Stomach (tissue), 9 donors: ENCODE measurements around the gene MVP. TPM values are rescaled to one million over a fixed set of nuclear protein-coding genes. Genes with fewer than 3 reads are reported as not detected.

Experiments used
- DNase-seq, 2 donors: peaks; one replicate each; pipeline versions ENCODE4 v3.0.0 to v3.0.0-alpha.2; 2013 to 2019
- H3K27ac ChIP-seq, 5 donors: fragments of 200-600 bp in 4 of 5; sonication (generic) in 4 of 5; one replicate each; pipeline ENCODE4 v1.5.1; 2013 to 2019; ENCODE audit warnings: mild to moderate bottlenecking in 1 of 5, moderate library complexity in 1 of 5
- H3K27me3 ChIP-seq, 3 donors: fragments of 200-600 bp; sonication (generic); one replicate each; pipeline ENCODE4 v1.5.1; 2017 to 2019; ENCODE audit warnings: mixed run types in 1 of 3
- H3K36me3 ChIP-seq, 4 donors: fragments of 200-600 bp; sonication (generic); 1 replicate in 3 of 4; 2 replicates in 1 of 4; pipeline ENCODE4 v1.5.1; 2016 to 2019
- H3K4me1 ChIP-seq, 4 donors: fragments of 200-600 bp; sonication (generic); one replicate each; pipeline ENCODE4 v1.5.1; 2016 to 2019
- H3K4me3 ChIP-seq, 4 donors: fragments of 200-600 bp; sonication (generic) in 3 of 4; one replicate each; pipeline ENCODE4 v1.5.1; 2016 to 2019; ENCODE audit warnings: mild to moderate bottlenecking in 1 of 4
- H3K9me3 ChIP-seq, 4 donors: fragments of 200-600 bp; sonication (generic); one replicate each; pipeline ENCODE4 v1.5.1; 2016 to 2019
- CTCF ChIP-seq, 7 experiments: fragments of 450-650 bp in 4 of 7; fragments of 200-600 bp in 3 of 7; sonication (generic) in 3 of 7; IDR thresholded peaks; one replicate each; pipeline ENCODE4 v1.5.1; 2016 to 2019; ENCODE audit warnings: antibody characterized with exemption in 7 of 7, control low read depth in 2 of 7, mild to moderate bottlenecking in 1 of 7
- EP300 ChIP-seq: sonication (generic); formaldehyde crosslinking; IDR thresholded peaks from one replicate; pipeline ENCODE4 v1.6.1; 2017; ENCODE audit warnings: antibody characterized with exemption
- POLR2A ChIP-seq, 4 donors: fragments of 450-650 bp; IDR thresholded peaks; one replicate each; pipeline ENCODE4 v1.6.1; 2016; ENCODE audit warnings: antibody characterized with exemption in 4 of 4, control low read depth in 2 of 4, mild to moderate bottlenecking in 1 of 4, moderate library complexity in 1 of 4
- POLR2AphosphoS5 ChIP-seq, 3 donors: sonication (generic); formaldehyde crosslinking; IDR thresholded peaks; one replicate each; pipeline ENCODE4 v1.6.1; 2016; ENCODE audit warnings: antibody characterized with exemption in 3 of 3
- WGBS, 5 donors: extraction: QIAGEN DNeasy Blood & Tissue Kit in 3 of 5; methylation state at CpG; one replicate each; pipeline versions ENCODE4 v1.1.5 to v1.1.7; 2013 to 2018; 5-methylcytosine and 5-hydroxymethylcytosine counted together
- intact Hi-C: fragments of 100-400 bp; cut with DNase I; formaldehyde crosslinking; loops from one replicate; pipeline ENCODE4 v1.15.1; 2023; ENCODE audit warnings: low total_unique reads
- polyA plus RNA-seq, 3 donors: library from polyadenylated mRNA; stranded (reverse); fragments of 200-250 nt; gene quantifications; one replicate each; pipeline ENCODE4 v1.2.3, GENCODE V29; 2013
- total RNA-seq, 5 donors: library from RNA; depleted of rRNA; stranded (reverse); fragments of >200 nt; gene quantifications; one replicate each; pipeline versions ENCODE4 v1.1.0 to v1.2.3, GENCODE V29; 2014 to 2016
- donor health status: healthy with polysubstance abuse.
- donor health status: Bipolar disorder and iron deficiency.
- donor health status: healthy.

MVP gene
- total and polyA plus RNA-seq, 8 donors: 92.2 to 453 (median 133) TPM

DNA sequence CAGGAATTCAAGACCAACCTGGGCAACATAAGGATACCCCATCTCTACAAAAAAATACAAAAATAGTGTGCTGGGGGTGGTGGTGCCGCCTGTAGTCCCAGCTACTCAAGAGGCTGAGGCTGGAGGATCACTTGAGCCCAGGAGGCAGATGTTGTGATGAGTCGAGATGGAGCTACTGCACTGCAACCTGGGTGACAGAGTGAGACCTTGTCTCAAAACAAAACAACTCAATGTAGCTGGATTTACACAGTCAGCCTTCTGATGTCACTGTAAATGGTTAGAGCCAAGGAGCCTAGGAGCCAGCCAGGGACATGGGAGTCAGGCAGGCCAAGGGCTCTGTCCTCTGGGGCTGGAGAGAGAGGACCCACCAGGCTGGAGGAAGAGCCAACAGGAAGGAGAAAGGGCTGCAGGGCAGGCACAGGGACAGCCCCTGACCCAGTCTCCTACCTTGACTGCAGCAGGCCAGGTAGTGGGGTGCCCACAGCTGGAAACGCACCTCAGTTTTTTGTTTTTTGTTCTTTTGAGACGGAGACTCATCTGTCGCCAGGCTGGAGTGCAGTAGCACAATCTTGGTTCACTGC lies 34.3 kb downstream of the MVP start:
- H3K27ac ChIP-seq: no peak overlapping the region
- WGBS, 5 donors: 87 to 92% (median 89%) methylated on average over 5 of the region's 5 CpGs
- no peak for DNase-seq
- no peaks in the 10 kb centered on the region for H3K27me3 ChIP-seq
- intact Hi-C loops: loop anchor here (5.0 kb wide), 1 partner anchor 47 kb away; the partner anchor contains the start of gene MAZ
- no peaks in the 10 kb centered on the region for H3K9me3 ChIP-seq
- no peak for TF ChIP-seq POLR2A (IDR thresholded peaks at IDR 0.05)
- TF ChIP-seq POLR2AphosphoS5 (IDR thresholded peaks at IDR 0.05): no peak
- no peak for TF ChIP-seq CTCF (IDR thresholded peaks at IDR 0.05)
- no peak for TF ChIP-seq EP300
- H3K4me3 ChIP-seq: no peak overlapping the region
- peaks cover 6 to 39% (median 28%) of the 10 kb centered on the region in 4 donors for H3K4me1 ChIP-seq
- peaks cover 12 to 27% (median 15%) of the 10 kb centered on the region in 4 donors for H3K36me3 ChIP-seq

GRCh38 chr16:29857133-29857760 lies 37.0 kb downstream of the MVP start:
- H3K9me3 ChIP-seq: no peaks in the 10 kb centered on the region
- no peaks in the 10 kb centered on the region for H3K27me3 ChIP-seq
- DNase-seq: no peak
- 76 to 88% (median 84%) methylated on average over 7 of the region's 7 CpGs for WGBS, 5 donors
- H3K4me3 ChIP-seq: no peak overlapping the region
- H3K36me3 ChIP-seq: peaks cover 23 to 38% (median 31%) of the 10 kb centered on the region in 4 donors
- intact Hi-C loops: loop anchor here (5.0 kb wide), 1 partner anchor 50 kb away; the partner anchor contains the start of gene MAZ
- peaks cover 18 to 62% (median 46%) of the 10 kb centered on the region in 4 donors for H3K4me1 ChIP-seq
- H3K27ac ChIP-seq: peak overlapping the region in 1 of 5 donors; percentile 17
- TF ChIP-seq POLR2A (IDR thresholded peaks at IDR 0.05) (no peak), POLR2AphosphoS5 (IDR thresholded peaks at IDR 0.05) (no peak), CTCF (IDR thresholded peaks at IDR 0.05) (no peak), EP300 (no peak)

- Histone ChIP-seq H3K27ac (no peak overlapping the region), H3K27me3 (no peaks in the 10 kb centered on the region), H3K9me3 (no peaks in the 10 kb centered on the region), H3K4me3 (no peak overlapping the region), H3K4me1 (peaks cover 21 to 65% (median 49%) of the 10 kb centered on the region in 4 donors), H3K36me3 (peaks cover 23 to 38% (median 31%) of the 10 kb centered on the region in 4 donors)
- DNase-seq: peak in 1 of 2 donors; percentile 73
- intact Hi-C loops: loop anchor here (5.0 kb wide), 1 partner anchor 51 kb away; the partner anchor contains the start of gene MAZ
- no peak for TF ChIP-seq EP300
- peak in 1 of 3 donors; percentile 11 for TF ChIP-seq POLR2AphosphoS5 (IDR thresholded peaks at IDR 0.05)
- WGBS, 5 donors: 32 to 60% (median 41%) methylated on average over 10 of the region's 10 CpGs
Measured at GRCh38 chr16:29858149-29858849, 38.0 kb downstream of the MVP start.

GRCh38 chr16:29858974-29859373 lies 38.7 kb downstream of the MVP start:
- H3K27ac ChIP-seq: no peak overlapping the region
- WGBS, 5 donors: 74 to 88% (median 76%) methylated on average over 10 to 19 of the region's 19 CpGs
- intact Hi-C loops: loop anchor here (5.0 kb wide), 1 partner anchor 52 kb away; the partner anchor contains the start of gene MAZ

More at GRCh38 chr16:29858974-29859373, 38.7 kb downstream of the MVP start:
- peaks cover 23 to 38% (median 31%) of the 10 kb centered on the region in 4 donors for H3K36me3 ChIP-seq
- TF ChIP-seq POLR2AphosphoS5 (IDR thresholded peaks at IDR 0.05) (no peak), CTCF (IDR thresholded peaks at IDR 0.05) (no peak), POLR2A (IDR thresholded peaks at IDR 0.05) (no peak), EP300 (no peak)
- H3K27me3 ChIP-seq: no peaks in the 10 kb centered on the region
- H3K4me1 ChIP-seq: peaks cover 21 to 71% (median 54%) of the 10 kb centered on the region in 4 donors
- no peak overlapping the region for H3K4me3 ChIP-seq
- no peaks in the 10 kb centered on the region for H3K9me3 ChIP-seq
- DNase-seq: no peak
